Endothelial cell of umbilical vein (primary cell): ENCODE data around the gene SETBP1. TPM values are rescaled to one million over a fixed set of nuclear protein-coding genes. Genes with fewer than 3 reads are reported as not detected.

Experiments
- BruUV-seq: library from RNA; stranded (reverse); fragments of 400-500 nt; replicated peaks from 2 replicates; lab custom pipeline; 2021; lab: Mats Ljungman, UMichigan
- CTCF ChIA-PET: fragments of 300-600, 350-600 bp; sonication (Branson Sonifier 250); formaldehyde crosslinking; loops from one replicate; lab custom pipeline; 2021; ENCODE audit warnings: antibody characterized with exemption, inconsistent platforms; lab: Charles Lee
- POLR2A ChIA-PET: fragments of 300-600, 350-600 bp; sonication (Branson Sonifier 250); formaldehyde crosslinking; loops from one replicate; lab custom pipeline; 2021; ENCODE audit warnings: antibody characterized with exemption, inconsistent platforms; lab: Charles Lee
- DNase-seq: peaks from one replicate; pipeline ENCODE4 v3.0.0-alpha.2; 2011; ENCODE audit warnings: low read depth, low spot score
- FAIRE-seq: peaks from 2 replicates; lab custom pipeline; 2011; peaks lifted over from hg19 to GRCh38; lab: Jason Lieb, UNC
- H2AFZ ChIP-seq: 2 replicates; pipeline ENCODE4 v1.6.0; 2012; ENCODE audit warnings: low read depth, low read length, control low read depth, inconsistent platforms
- H3K27ac ChIP-seq: 2 replicates; pipeline ENCODE4 v1.5.1; 2011; ENCODE audit warnings: low read depth, mild to moderate bottlenecking, control low read depth, low read length, moderate library complexity; ENCODE audit not compliant: insufficient read depth
- H3K27me3 ChIP-seq, 2 experiments: 2 replicates each; pipeline versions ENCODE4 v1.6.0 to v1.6.1; 2011; ENCODE audit warnings: low read length in 2 of 2, mixed read lengths in 1 of 2; ENCODE audit not compliant: control insufficient read depth in 2 of 2, insufficient read depth in 2 of 2
- H3K36me3 ChIP-seq, 2 experiments: 2 replicates in 1 of 2; 3 replicates in 1 of 2; pipeline ENCODE4 v1.5.1; 2011; ENCODE audit warnings: low read length in 2 of 2, mild to moderate bottlenecking in 1 of 2, moderate library complexity in 1 of 2; ENCODE audit not compliant: control insufficient read depth in 2 of 2, insufficient read depth in 2 of 2; ENCODE audit errors: extremely low read depth in 1 of 2
- H3K4me1 ChIP-seq: 3 replicates; pipeline ENCODE4 v1.5.1; 2011; ENCODE audit warnings: mild to moderate bottlenecking, low read length; ENCODE audit not compliant: control insufficient read depth, insufficient read depth; ENCODE audit errors: extremely low read depth
- H3K4me2 ChIP-seq: 2 replicates; pipeline ENCODE4 v1.6.1; 2011; ENCODE audit warnings: low read length, control low read depth, mixed read lengths; ENCODE audit not compliant: insufficient read depth
- H3K4me3 ChIP-seq, 3 experiments: fragments of 200-600 bp in 1 of 3; sonication (generic), shearing (Covaris generic) in 1 of 3; replicated peaks in 1 of 3; 2 replicates each; pipeline ENCODE4 v1.5.1; 2011 to 2016; ENCODE audit warnings: control low read depth in 3 of 3, low read length in 3 of 3, mild to moderate bottlenecking in 2 of 3, inconsistent platforms in 1 of 3, low read depth in 1 of 3, moderate library complexity in 1 of 3; ENCODE audit not compliant: insufficient read depth in 1 of 3
- H3K79me2 ChIP-seq: 2 replicates; pipeline ENCODE4 v1.6.0; 2012; ENCODE audit warnings: low read length, inconsistent platforms; ENCODE audit not compliant: control insufficient read depth, insufficient read depth
- H3K9ac ChIP-seq: replicated peaks from 2 replicates; pipeline ENCODE3; 2011; ENCODE audit warnings: low read length, control low read depth; ENCODE audit not compliant: insufficient read depth; ENCODE audit errors: extremely low read depth
- H3K9me1 ChIP-seq: replicated peaks from 3 replicates; pipeline ENCODE4 v1.6.0; 2011; ENCODE audit warnings: mild to moderate bottlenecking, low read length; ENCODE audit not compliant: control insufficient read depth, insufficient read depth; ENCODE audit errors: extremely low read depth
- H3K9me3 ChIP-seq: replicated peaks from 2 replicates; pipeline ENCODE4 v1.5.1; 2012; ENCODE audit warnings: low read length, inconsistent platforms; ENCODE audit not compliant: control insufficient read depth, insufficient read depth
- H4K20me1 ChIP-seq: replicated peaks from 2 replicates; pipeline ENCODE3; 2011; ENCODE audit warnings: mild to moderate bottlenecking, low read length; ENCODE audit not compliant: control insufficient read depth, insufficient read depth; ENCODE audit errors: extremely low read depth
- CTCF ChIP-seq, 2 donors: IDR thresholded peaks; 1 replicate in 1 of 2; 2 replicates in 1 of 2; pipeline ENCODE4 v1.5.1; 2011; ENCODE audit warnings: low read length in 2 of 2, mild to moderate bottlenecking in 2 of 2, moderate library complexity in 2 of 2, control low read depth in 1 of 2, inconsistent platforms in 1 of 2, low read depth in 1 of 2; ENCODE audit not compliant: insufficient read depth in 1 of 2; ENCODE audit errors: extremely low read depth in 1 of 2
- EZH2 ChIP-seq: IDR thresholded peaks from 2 replicates; pipeline ENCODE4 v1.6.1; 2012; ENCODE audit warnings: borderline replicate concordance, low read depth, mild to moderate bottlenecking, moderate library complexity, low read length, inconsistent platforms; ENCODE audit not compliant: severe bottlenecking
- FOS ChIP-seq: IDR thresholded peaks from 2 replicates; pipeline ENCODE4 v1.6.1; 2011; ENCODE audit warnings: mild to moderate bottlenecking, low read length, moderate library complexity, borderline replicate concordance; ENCODE audit not compliant: insufficient read depth
- MAX ChIP-seq: IDR thresholded peaks from 2 replicates; pipeline ENCODE4 v1.6.1; 2011; ENCODE audit not compliant: insufficient read depth, insufficient read length
- MYC ChIP-seq: IDR thresholded peaks from one replicate; pipeline ENCODE4 v1.6.1; 2011; ENCODE audit warnings: mild to moderate bottlenecking, low read depth, low read length
- POLR2A ChIP-seq: IDR thresholded peaks from 2 replicates; pipeline ENCODE4 v1.6.1; 2012; ENCODE audit warnings: low read depth, mild to moderate bottlenecking, control low read depth, low read length
- dilution Hi-C: fragments of 300-500 bp; cut with MboI; formaldehyde crosslinking; loops from one replicate; pipeline ENCODE4 v1.15.0; 2019; ENCODE audit warnings: low sequenced_read_pairs; ENCODE audit not compliant: extremely low pct_ligation_motif_present
- intact Hi-C: fragments of 100-400 bp; cut with micrococcal nuclease; formaldehyde crosslinking; loops from one replicate; pipeline ENCODE4 v1.10.0; 2022
- polyA plus RNA-seq, 4 experiments: library from polyadenylated mRNA; depleted of rRNA in 3 of 4; stranded (reverse) in 3 of 4; unstranded in 1 of 4; fragments of >200 nt; gene quantifications; 2 replicates each; pipeline versions ENCODE4 v1.2.1 to v1.2.3, GENCODE V29; 2011 to 2012; ENCODE audit warnings: missing spikeins in 1 of 4
- total RNA-seq: library from RNA; stranded (reverse); gene quantifications from 2 replicates; pipeline ENCODE4 v1.2.3, GENCODE V29; 2021

Gene SETBP1
- total and polyA plus RNA-seq, 2 donors (not counting 3 experiments of a cell fraction or from before 2014, with no cell fraction given): 0.76 to 3.1 TPM

GRCh38 chr18:45100321-45101105 lies 419.8 kb downstream of the SETBP1 start:
- ChIA-PET POLR2A (no interaction called here), CTCF (no interaction called here)
- Histone ChIP-seq H4K20me1 (no peaks in the 10 kb centered on the region), H3K9me3 (no peaks in the 10 kb centered on the region), H3K4me2 (no peak overlapping the region), H3K9ac (no peak overlapping the region), H3K79me2 (no peaks in the 10 kb centered on the region), H3K27me3 (no peaks in the 10 kb centered on the region), H3K4me3 (no peak overlapping the region), H3K9me1 (no peaks in the 10 kb centered on the region), H2AFZ (no peak overlapping the region), H3K27ac (no peak overlapping the region), H3K4me1 (no peaks in the 10 kb centered on the region), H3K36me3 (no peaks in the 10 kb centered on the region)
- no peak for FAIRE-seq
- intact Hi-C loops (no loop called here), dilution Hi-C loops (no loop called here)
- BruUV-seq: no TSS peak
- TF ChIP-seq MAX (no peak), MYC (no peak), EZH2 (no peak), POLR2A (no peak), CTCF (IDR thresholded peaks at IDR 0.05; ENCODE audit: extremely low read depth in 1 of 2, insufficient read depth in 1 of 2, low read depth in 1 of 2, low read length in 2 of 2) (no peak), FOS (no peak)
- no peak for DNase-seq
